ENCODE data around the gene DLEU7.

Gene DLEU7

DNA sequence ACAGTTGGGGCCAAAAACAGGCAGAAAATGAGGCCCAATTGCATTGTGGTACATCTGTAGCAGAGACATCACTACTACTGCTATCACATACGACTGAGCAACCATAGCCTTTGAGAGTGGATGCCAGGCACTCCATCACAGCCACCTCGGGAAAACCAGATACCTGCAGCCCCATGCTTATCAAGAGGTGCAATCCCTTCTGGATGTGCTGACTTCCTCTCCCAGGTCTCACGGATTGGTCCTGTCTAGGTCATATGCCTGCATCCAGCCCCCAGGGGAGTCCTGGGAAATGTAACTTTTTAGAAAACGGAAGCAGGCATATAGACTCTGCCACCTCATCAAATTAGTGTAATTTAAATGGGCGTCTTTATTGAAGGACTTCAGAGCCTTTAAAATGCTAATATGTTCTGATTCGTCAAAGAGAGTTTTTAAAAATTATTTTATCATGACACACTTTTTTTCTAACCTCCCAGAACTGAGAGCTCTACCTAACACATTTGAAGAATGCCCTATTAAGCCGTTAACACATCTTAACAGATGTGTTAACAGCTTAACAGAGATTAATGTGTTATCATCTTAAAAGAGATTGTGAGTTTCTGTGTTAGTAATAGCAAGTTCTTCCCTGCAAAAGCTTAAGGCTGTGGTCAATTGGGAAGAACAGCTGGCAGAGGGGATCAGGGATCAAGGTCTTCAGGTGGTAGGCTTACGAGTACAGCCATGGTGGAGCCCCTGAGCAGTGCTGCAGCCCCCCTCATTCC lies 63.9 kb downstream of the DLEU7 start:
- Histone ChIP-seq H3K9ac (ENCODE audit: low read depth in 1 of 2, low read length in 2 of 2) (no peak overlapping the region), H3K4me3 (ENCODE audit: low read length in 2 of 2) (no peak overlapping the region), H3K4me1 (ENCODE audit: control insufficient read depth in 2 of 2, insufficient read depth in 2 of 2, low read length in 2 of 2) (no peaks in the 10 kb centered on the region), H3K27ac (ENCODE audit: low read depth in 2 of 2, low read length in 2 of 2) (no peak overlapping the region), H3K27me3 (ENCODE audit: control insufficient read depth in 2 of 2, insufficient read depth in 2 of 2, low read length in 2 of 2) (peaks cover 0 to 3% of the 10 kb centered on the region in 2 donors), H3K9me3 (ENCODE audit: control insufficient read depth in 2 of 2, low read length in 2 of 2) (no peaks in the 10 kb centered on the region), H3K36me3 (ENCODE audit: control insufficient read depth in 2 of 2, insufficient read depth in 2 of 2, low read length in 2 of 2) (no peaks in the 10 kb centered on the region)

All from mucosa of rectum (tissue), 2 donors.